Muscle layer of colon (tissue), 2 donors: ENCODE results near the gene RBPJL.

Experiments used
- H3K27ac ChIP-seq: one replicate; pipeline ENCODE4 v1.7.0; 2013; ENCODE audit warnings: low read depth, mild to moderate bottlenecking, low read length, moderate library complexity
- H3K27me3 ChIP-seq, 2 donors: one replicate each; pipeline ENCODE4 v1.7.0; 2013; ENCODE audit warnings: low read length in 2 of 2, mild to moderate bottlenecking in 2 of 2; ENCODE audit not compliant: insufficient read depth in 2 of 2, control insufficient read depth in 1 of 2
- H3K36me3 ChIP-seq: one replicate; pipeline ENCODE4 v1.7.0; 2013; ENCODE audit warnings: mild to moderate bottlenecking, low read length; ENCODE audit not compliant: insufficient read depth
- H3K4me1 ChIP-seq: one replicate; pipeline ENCODE4 v1.7.0; 2013; ENCODE audit warnings: mild to moderate bottlenecking, low read length; ENCODE audit not compliant: insufficient read depth
- H3K4me3 ChIP-seq, 2 donors: one replicate each; pipeline ENCODE4 v1.7.0; 2013; ENCODE audit warnings: low read length in 2 of 2, low read depth in 1 of 2, mild to moderate bottlenecking in 1 of 2, moderate library complexity in 1 of 2
- H3K9ac ChIP-seq: one replicate; pipeline ENCODE4 v1.7.0; 2013; ENCODE audit warnings: low read length
- H3K9me3 ChIP-seq: one replicate; pipeline ENCODE4 v1.7.0; 2013; ENCODE audit warnings: mild to moderate bottlenecking, low read length
- donor health status: abdominal sarcoma.
- donor health status: Adenocarcinoma of cecum.

RBPJL gene

GRCh38 chr20:45294003-45294368, 12.7 kb upstream of the RBPJL start:
- Histone ChIP-seq H3K27ac (no peak overlapping the region), H3K4me1 (peaks cover 12% of the 10 kb centered on the region), H3K9ac (no peak overlapping the region), H3K27me3 (peaks cover 0 to 28% of the 10 kb centered on the region in 2 donors), H3K36me3 (no peaks in the 10 kb centered on the region), H3K4me3 (no peak overlapping the region), H3K9me3 (no peaks in the 10 kb centered on the region)

- H3K27ac ChIP-seq, result no peak overlapping the region
- H3K36me3 ChIP-seq, result no peaks in the 10 kb centered on the region
- H3K4me3 ChIP-seq, result no peak overlapping the region
- H3K9ac ChIP-seq, result no peak overlapping the region
- H3K4me1 ChIP-seq, result peaks cover 12% of the 10 kb centered on the region
- no peaks in the 10 kb centered on the region for H3K9me3 ChIP-seq
- peaks cover 0 to 28% of the 10 kb centered on the region in 2 donors for H3K27me3 ChIP-seq
These were observed 12.0 kb upstream of the RBPJL start for GRCh38 chr20:45294659-45295058.

- Histone ChIP-seq H3K4me1 (peaks cover 6% of the 10 kb centered on the region), H3K9ac (no peak overlapping the region), H3K27me3 (peaks cover 0 to 26% of the 10 kb centered on the region in 2 donors), H3K36me3 (no peaks in the 10 kb centered on the region), H3K9me3 (no peaks in the 10 kb centered on the region), H3K4me3 (no peak overlapping the region), H3K27ac (no peak overlapping the region)
These were observed 8.7 kb upstream of the RBPJL start for GRCh38 chr20:45297786-45298497.

- Histone ChIP-seq H3K27me3 (peaks cover 0 to 28% of the 10 kb centered on the region in 2 donors), H3K9me3 (no peaks in the 10 kb centered on the region), H3K4me3 (no peak overlapping the region), H3K4me1 (no peaks in the 10 kb centered on the region), H3K9ac (no peak overlapping the region), H3K27ac (no peak overlapping the region), H3K36me3 (no peaks in the 10 kb centered on the region)
These were observed 6.9 kb upstream of the RBPJL start for GRCh38 chr20:45299786-45300185.

- Histone ChIP-seq H3K36me3 (no peaks in the 10 kb centered on the region), H3K27ac (no peak overlapping the region), H3K4me1 (no peaks in the 10 kb centered on the region), H3K9ac (no peak overlapping the region), H3K9me3 (no peaks in the 10 kb centered on the region), H3K27me3 (peaks cover 0 to 29% of the 10 kb centered on the region in 2 donors), H3K4me3 (no peak overlapping the region)
These were observed 5.7 kb upstream of the RBPJL start for GRCh38 chr20:45300961-45301360.

- H3K9ac ChIP-seq, result no peak overlapping the region
- no peaks in the 10 kb centered on the region for H3K36me3 ChIP-seq
- no peaks in the 10 kb centered on the region for H3K9me3 ChIP-seq
- no peak overlapping the region for H3K4me3 ChIP-seq
- H3K27me3 ChIP-seq, result peaks cover 0 to 37% of the 10 kb centered on the region in 2 donors
- no peaks in the 10 kb centered on the region for H3K4me1 ChIP-seq
- no peak overlapping the region for H3K27ac ChIP-seq
These were observed 4.8 kb upstream of the RBPJL start for GRCh38 chr20:45301824-45302271.

- Histone ChIP-seq H3K36me3 (no peaks in the 10 kb centered on the region), H3K27ac (no peak overlapping the region), H3K4me1 (no peaks in the 10 kb centered on the region), H3K4me3 (no peak overlapping the region), H3K9me3 (no peaks in the 10 kb centered on the region), H3K27me3 (peaks cover 9 to 36% of the 10 kb centered on the region in 2 donors), H3K9ac (no peak overlapping the region)
These were observed 2.8 kb upstream of the RBPJL start for GRCh38 chr20:45303586-45304463.

GRCh38 chr20:45304464-45304999, 2.1 kb upstream of the RBPJL start:
- H3K4me3 ChIP-seq, result no peak overlapping the region
- no peaks in the 10 kb centered on the region for H3K4me1 ChIP-seq
- H3K36me3 ChIP-seq, result no peaks in the 10 kb centered on the region
- no peak overlapping the region for H3K27ac ChIP-seq
- peaks cover 9 to 36% of the 10 kb centered on the region in 2 donors for H3K27me3 ChIP-seq
- no peak overlapping the region for H3K9ac ChIP-seq
- H3K9me3 ChIP-seq, result no peaks in the 10 kb centered on the region

- Histone ChIP-seq H3K9ac (no peak overlapping the region), H3K27me3 (peaks cover 9 to 36% of the 10 kb centered on the region in 2 donors), H3K4me1 (no peaks in the 10 kb centered on the region), H3K36me3 (no peaks in the 10 kb centered on the region), H3K27ac (no peak overlapping the region), H3K4me3 (no peak overlapping the region), H3K9me3 (no peaks in the 10 kb centered on the region)
These were observed 1.4 kb upstream of the RBPJL start for GRCh38 chr20:45305262-45305661.

GRCh38 chr20:45307076-45307640, 518 bp downstream of the RBPJL start:
- Histone ChIP-seq H3K9ac (no peak overlapping the region), H3K27ac (no peak overlapping the region), H3K9me3 (no peaks in the 10 kb centered on the region), H3K36me3 (no peaks in the 10 kb centered on the region), H3K4me3 (no peak overlapping the region), H3K27me3 (peaks cover 9 to 46% of the 10 kb centered on the region in 2 donors), H3K4me1 (no peaks in the 10 kb centered on the region)

- Histone ChIP-seq H3K27ac (no peak within 1 kb of the TSS), H3K9me3 (no peaks in the 10 kb centered on the region), H3K4me3 (no peak within 1 kb of the TSS), H3K4me1 (no peaks in the 10 kb centered on the region), H3K27me3 (peaks cover 9 to 48% of the 10 kb centered on the region in 2 donors), H3K9ac (no peak within 1 kb of the TSS), H3K36me3 (no peaks in the 10 kb centered on the region)
These were observed 1.6 kb downstream of the RBPJL start, which contains the start of gene MATN4 for GRCh38 chr20:45308117-45308778. Gene MATN4 (minus strand): TSS chr20:45308299. CDS start chr20:45305582, 2,717 bp downstream.
